Hepatocyte (in vitro differentiated cells): ENCODE data around the gene NDUFS6.

ENCODE experiments used
- CTCF ChIP-seq: fragments of 200-600 bp; sonication (generic); IDR thresholded peaks from 2 replicates; pipeline ENCODE4 v1.5.1; 2016; ENCODE audit warnings: antibody characterized with exemption, mild to moderate bottlenecking; ENCODE audit not compliant: poor library complexity
- EZH2 ChIP-seq: fragments of 200-600 bp; sonication (generic); IDR thresholded peaks from 2 replicates; pipeline ENCODE4 v1.6.1; 2016; ENCODE audit warnings: antibody characterized with exemption, mild to moderate bottlenecking, borderline replicate concordance
- EZH2phosphoT487 ChIP-seq: fragments of 200-600 bp; sonication (generic); IDR thresholded peaks from one replicate; pipeline ENCODE4 v1.6.1; 2018; ENCODE audit warnings: antibody characterized with exemption, mild to moderate bottlenecking, low read depth, moderate library complexity; ENCODE audit not compliant: unreplicated experiment, severe bottlenecking

DNA sequence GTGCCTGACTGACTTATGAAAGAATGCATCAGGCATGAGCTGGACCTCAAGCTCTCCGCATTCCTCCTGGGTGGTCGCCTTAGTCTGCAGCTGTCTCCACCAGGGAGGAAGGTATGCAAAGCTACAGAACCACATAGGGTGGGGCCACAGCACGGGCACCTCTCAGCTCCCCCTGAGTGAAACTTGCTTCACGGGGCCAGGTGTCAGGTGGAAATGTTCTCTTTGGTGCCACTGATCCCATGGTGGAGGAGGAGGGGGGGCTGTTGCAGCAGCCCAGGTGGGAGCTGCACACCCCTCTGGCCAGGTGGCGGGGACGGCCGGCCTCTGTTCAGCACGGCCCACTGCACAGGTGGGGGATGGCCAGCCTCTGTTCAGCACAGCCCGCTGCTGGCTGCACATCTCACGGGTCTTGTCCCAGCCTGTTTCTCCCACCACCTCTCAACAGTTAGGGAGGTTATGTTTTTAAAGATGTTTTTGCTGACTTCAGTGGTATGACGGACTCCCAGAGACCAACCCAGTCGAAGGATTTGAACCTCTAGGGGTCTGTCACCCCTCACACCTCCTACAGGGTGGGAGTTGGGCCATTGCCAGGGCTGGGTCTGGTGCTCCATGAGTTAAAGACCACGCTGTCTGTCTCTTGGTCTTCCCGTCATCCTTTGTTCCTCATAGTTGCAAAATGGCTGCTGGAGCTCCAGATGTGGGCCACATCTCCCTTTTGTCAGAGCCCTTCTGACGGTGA, 35.9 kb upstream of the NDUFS6 start:
- TF ChIP-seq CTCF (no peak), EZH2 (no peak), EZH2phosphoT487 (no peak)
